ENCODE results near the gene ZNF92. TPM values are rescaled to one million over a fixed set of nuclear protein-coding genes. Genes with fewer than 3 reads are reported as not detected.

The ZNF92 gene
- total RNA-seq = 2.8 and 4.5 TPM in 2 replicates

GRCh38 chr7:65373608-65374351 lies at the start of gene ZNF92:
ZNF92 (plus strand) TSS chr7:65373855; CDS start chr7:65373998, 143 bp downstream.

